HG02981 (cell line): Measurements from ENCODE around the gene SLC9C1.

Experiments
- ATAC-seq: cut with Tn5 transposase; IDR thresholded peaks from one replicate; pipeline ENCODE4 v1.9.1; 2021; ENCODE audit warnings: mild to moderate bottlenecking, moderate library complexity; ENCODE audit not compliant: unreplicated experiment

Gene SLC9C1

GRCh38 chr3:112307557-112307956 is 13.5 kb upstream of the SLC9C1 start:
- ATAC-seq, result no peak

- no peak for ATAC-seq
These were observed 12.8 kb upstream of the SLC9C1 start for GRCh38 chr3:112306825-112307224.

GRCh38 chr3:112304611-112305010 is 10.6 kb upstream of the SLC9C1 start:
- no peak for ATAC-seq

GRCh38 chr3:112303764-112304325 is 9.8 kb upstream of the SLC9C1 start:
- ATAC-seq, result peak; percentile 58

- ATAC-seq, result peak; percentile 45
These were observed 9.1 kb upstream of the SLC9C1 start for GRCh38 chr3:112302881-112303763.

GRCh38 chr3:112302150-112302830 is 8.3 kb upstream of the SLC9C1 start:
- no peak for ATAC-seq

GRCh38 chr3:112298781-112299180 is 4.8 kb upstream of the SLC9C1 start:
- no peak for ATAC-seq

- ATAC-seq, result peak; percentile 40
These were observed 3.7 kb upstream of the SLC9C1 start for GRCh38 chr3:112297714-112298113.

GRCh38 chr3:112289011-112289410 is 5.0 kb downstream of the SLC9C1 start:
- ATAC-seq, result no peak

- ATAC-seq, result no peak
These were observed 13.8 kb downstream of the SLC9C1 start for GRCh38 chr3:112280266-112280665.

GRCh38 chr3:112273536-112273935 is 20.5 kb downstream of the SLC9C1 start:
- ATAC-seq, result no peak

GRCh38 chr3:112261742-112262141 is 32.3 kb downstream of the SLC9C1 start:
- ATAC-seq, result no peak

- ATAC-seq, result no peak
These were observed 33.5 kb downstream of the SLC9C1 start for GRCh38 chr3:112260563-112260962.

GRCh38 chr3:112253301-112253971 is 40.6 kb downstream of the SLC9C1 start:
- ATAC-seq, result no peak

GRCh38 chr3:112247900-112248299 is 46.1 kb downstream of the SLC9C1 start:
- ATAC-seq, result no peak

GRCh38 chr3:112247350-112247749 is 46.7 kb downstream of the SLC9C1 start:
- ATAC-seq, result no peak

- no peak for ATAC-seq
These were observed 60.9 kb downstream of the SLC9C1 start for GRCh38 chr3:112233083-112233482.

GRCh38 chr3:112231727-112232126 is 62.3 kb downstream of the SLC9C1 start:
- no peak for ATAC-seq

GRCh38 chr3:112230033-112230432 is 64.0 kb downstream of the SLC9C1 start:
- no peak for ATAC-seq

GRCh38 chr3:112228786-112229185 is 65.2 kb downstream of the SLC9C1 start:
- ATAC-seq, result no peak

GRCh38 chr3:112200317-112200666 is 93.7 kb downstream of the SLC9C1 start:
- no peak for ATAC-seq
